ENCODE measurements around the gene YPEL3.
"Not testable (repeated sequence)": the region's sequence is repeated elsewhere in the genome, so short reads cannot be mapped to it uniquely, and the experiment has no call there.

GRCh38 chr16:30125690-30126089, 29.7 kb upstream of the YPEL3 start:
- not testable (repeated sequence) for TF ChIP-seq POLR2A, CTCF (IDR thresholded peaks at IDR 0.05)
